Retinal pigment epithelial cell (primary cell): Measurements from ENCODE around the gene C1orf105.

Source experiments
- DNase-seq: peaks from one replicate; pipeline ENCODE4 v3.0.0-alpha.2; 2010; ENCODE audit warnings: low read depth
- H3K4me3 ChIP-seq: 2 replicates; pipeline ENCODE4 v1.5.1; 2011; ENCODE audit warnings: mild to moderate bottlenecking, low read length, control low read depth, moderate library complexity
- TF ChIP-seq, protein P1 (sequence below): conservative IDR thresholded peaks from 2 replicates; pipeline ENCODE4 v1.5.1; 2011; ENCODE audit warnings: low read depth, low read length, control low read depth, inconsistent platforms

Gene C1orf105

DNA sequence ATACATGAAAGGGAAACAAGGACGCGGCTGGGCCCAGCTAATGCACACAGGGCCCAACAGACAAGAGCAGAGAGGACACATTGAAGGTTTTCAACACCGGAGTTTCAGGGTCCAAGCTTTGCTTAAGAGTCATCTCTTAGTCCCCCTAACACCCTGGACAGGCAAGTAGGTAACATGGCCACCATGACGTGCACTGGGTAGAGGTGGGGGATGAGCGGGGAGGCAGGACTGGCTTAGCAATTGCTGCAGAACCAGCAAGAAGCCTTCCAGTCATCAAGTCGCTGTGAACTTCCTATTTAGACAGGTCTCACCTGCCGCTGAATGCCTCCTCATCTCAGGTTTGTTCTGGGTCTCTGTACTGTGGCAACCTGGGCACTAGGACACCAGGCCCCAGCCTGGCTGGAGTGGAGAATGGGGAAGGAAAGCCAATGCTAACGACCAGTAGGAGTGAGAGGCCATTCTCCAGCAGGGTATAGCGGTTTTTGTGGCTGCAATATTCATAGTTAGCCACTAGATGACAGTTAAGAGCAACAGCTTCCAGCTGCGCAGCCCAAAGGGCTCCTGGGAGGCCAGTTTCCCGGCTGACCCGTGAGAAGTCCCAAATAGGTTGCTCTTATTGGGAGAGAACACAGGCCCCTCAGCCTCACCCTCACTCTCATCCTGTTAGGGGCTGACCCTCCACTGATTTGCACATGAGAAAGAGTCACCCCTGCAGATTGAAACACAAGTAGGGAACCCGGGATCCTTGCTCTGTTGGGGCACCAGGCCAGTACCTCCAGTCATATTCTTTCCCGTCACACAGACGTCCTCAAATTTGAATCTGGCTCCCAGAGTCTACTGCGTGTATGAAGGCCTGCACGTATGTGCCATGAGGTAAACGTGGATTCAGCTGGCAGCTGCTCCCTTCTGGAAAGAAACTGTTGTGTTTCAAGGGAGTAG is 29.4 kb downstream of the C1orf105 start:
- TF ChIP-seq, protein P1, sequence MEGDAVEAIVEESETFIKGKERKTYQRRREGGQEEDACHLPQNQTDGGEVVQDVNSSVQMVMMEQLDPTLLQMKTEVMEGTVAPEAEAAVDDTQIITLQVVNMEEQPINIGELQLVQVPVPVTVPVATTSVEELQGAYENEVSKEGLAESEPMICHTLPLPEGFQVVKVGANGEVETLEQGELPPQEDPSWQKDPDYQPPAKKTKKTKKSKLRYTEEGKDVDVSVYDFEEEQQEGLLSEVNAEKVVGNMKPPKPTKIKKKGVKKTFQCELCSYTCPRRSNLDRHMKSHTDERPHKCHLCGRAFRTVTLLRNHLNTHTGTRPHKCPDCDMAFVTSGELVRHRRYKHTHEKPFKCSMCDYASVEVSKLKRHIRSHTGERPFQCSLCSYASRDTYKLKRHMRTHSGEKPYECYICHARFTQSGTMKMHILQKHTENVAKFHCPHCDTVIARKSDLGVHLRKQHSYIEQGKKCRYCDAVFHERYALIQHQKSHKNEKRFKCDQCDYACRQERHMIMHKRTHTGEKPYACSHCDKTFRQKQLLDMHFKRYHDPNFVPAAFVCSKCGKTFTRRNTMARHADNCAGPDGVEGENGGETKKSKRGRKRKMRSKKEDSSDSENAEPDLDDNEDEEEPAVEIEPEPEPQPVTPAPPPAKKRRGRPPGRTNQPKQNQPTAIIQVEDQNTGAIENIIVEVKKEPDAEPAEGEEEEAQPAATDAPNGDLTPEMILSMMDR: peak; percentile 92
- DNase-seq: no peak
- no peak overlapping the region for H3K4me3 ChIP-seq

DNA sequence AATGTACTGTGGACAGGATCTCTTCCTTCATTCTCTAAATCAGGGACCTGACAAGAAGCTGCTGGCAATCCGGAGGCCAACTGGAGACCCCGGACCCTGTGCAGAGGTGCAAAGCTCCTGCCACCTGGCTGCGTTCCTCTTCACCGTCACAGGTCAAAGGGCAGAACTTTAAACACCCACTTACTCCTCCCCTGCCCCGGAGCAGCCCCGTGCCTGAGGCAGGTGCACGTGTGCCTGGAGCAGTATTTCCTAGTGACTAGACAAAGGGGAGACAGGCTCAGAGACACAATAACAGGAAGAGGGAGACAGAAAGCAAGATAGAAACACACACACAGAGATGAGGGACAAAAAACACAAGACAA is 30.0 kb downstream of the C1orf105 start:
- H3K4me3 ChIP-seq: no peak overlapping the region
- DNase-seq: no peak
- TF ChIP-seq, protein P1: no peak

DNA sequence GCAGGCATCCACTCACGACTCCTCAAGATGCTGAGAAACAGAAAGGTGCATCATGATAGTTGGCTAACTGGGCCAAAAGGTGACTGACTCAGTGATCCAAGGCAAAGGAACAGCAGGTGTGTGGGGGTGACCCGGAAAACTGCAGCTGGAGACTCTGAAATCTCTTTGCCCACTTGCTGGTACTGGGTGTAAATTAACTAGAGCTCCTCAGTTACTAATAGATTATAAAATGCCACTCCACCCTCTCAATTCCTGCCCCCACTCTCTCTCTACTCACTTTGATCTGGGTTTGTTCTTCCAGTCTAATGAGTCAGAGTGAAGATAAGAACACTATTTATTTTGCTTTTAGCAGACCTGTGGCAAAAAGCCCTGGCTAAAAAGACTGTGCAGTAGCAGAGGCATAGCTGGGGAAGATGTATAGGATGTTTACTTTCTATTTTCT is 30.5 kb downstream of the C1orf105 start:
- no peak overlapping the region for H3K4me3 ChIP-seq
- DNase-seq: no peak
- TF ChIP-seq, protein P1: no peak

GRCh38 chr1:172452536-172453152 is 32.2 kb downstream of the C1orf105 start:
- H3K4me3 ChIP-seq: no peak overlapping the region
- TF ChIP-seq, protein P1: no peak
- no peak for DNase-seq

GRCh38 chr1:172453153-172453545 is 32.7 kb downstream of the C1orf105 start:
- no peak overlapping the region for H3K4me3 ChIP-seq
- TF ChIP-seq, protein P1: no peak
- no peak for DNase-seq

GRCh38 chr1:172453607-172454006 is 33.1 kb downstream of the C1orf105 start:
- TF ChIP-seq, protein P1: no peak
- no peak for DNase-seq
- no peak overlapping the region for H3K4me3 ChIP-seq
